Measurements from ENCODE around the gene SNPH.

SNPH gene

DNA sequence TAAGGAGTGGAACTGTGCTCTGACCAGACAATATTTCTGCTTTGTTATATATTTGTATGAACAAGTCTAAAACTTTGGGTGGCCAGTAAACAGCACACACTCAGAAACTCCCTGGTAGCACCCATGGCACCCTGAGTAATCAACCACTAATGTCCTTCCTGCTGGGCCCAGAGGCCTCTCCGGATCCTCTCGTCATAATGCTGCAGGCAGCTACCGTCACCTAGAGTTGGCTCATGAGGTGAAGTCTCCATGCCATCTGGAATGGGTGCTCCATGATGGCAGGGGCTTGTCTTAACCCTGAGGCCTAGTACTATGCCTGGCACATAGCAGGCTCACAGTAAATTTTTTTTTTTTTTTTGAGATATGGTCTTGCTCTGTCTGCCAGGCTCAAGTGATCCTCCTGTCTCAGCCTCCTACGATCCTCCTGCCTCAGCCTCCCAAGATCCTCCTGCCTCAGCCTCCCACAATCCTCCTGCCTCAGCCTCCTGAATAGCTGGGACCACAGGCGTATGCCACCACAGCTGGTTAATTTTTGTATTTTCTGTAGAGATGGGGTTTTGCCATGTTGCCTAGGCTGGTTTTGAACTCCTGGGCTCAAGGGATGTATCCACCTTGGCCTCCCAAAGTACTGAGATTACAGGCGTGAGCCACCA, 65.8 kb downstream of the SNPH start:
- H3K4me3 ChIP-seq (ENCODE audit: low read length in 2 of 2): no peak overlapping the region
- H3K4me1 ChIP-seq (ENCODE audit: control insufficient read depth in 2 of 2, insufficient read depth in 2 of 2, low read length in 2 of 2): peaks cover 36 to 40% of the 10 kb centered on the region in 2 donors
- H3K9me3 ChIP-seq (ENCODE audit: control insufficient read depth in 2 of 2, low read length in 2 of 2): no peaks in the 10 kb centered on the region
- no peaks in the 10 kb centered on the region for H3K27me3 ChIP-seq (ENCODE audit: control insufficient read depth in 2 of 2, insufficient read depth in 2 of 2, low read length in 2 of 2)
- no peak overlapping the region for H3K9ac ChIP-seq (ENCODE audit: low read depth in 1 of 2, low read length in 2 of 2)
- peaks cover 0 to 3% of the 10 kb centered on the region in 2 donors for H3K36me3 ChIP-seq (ENCODE audit: control insufficient read depth in 2 of 2, insufficient read depth in 2 of 2, low read length in 2 of 2)
- H3K27ac ChIP-seq (ENCODE audit: low read depth in 2 of 2, low read length in 2 of 2): no peak overlapping the region

DNA sequence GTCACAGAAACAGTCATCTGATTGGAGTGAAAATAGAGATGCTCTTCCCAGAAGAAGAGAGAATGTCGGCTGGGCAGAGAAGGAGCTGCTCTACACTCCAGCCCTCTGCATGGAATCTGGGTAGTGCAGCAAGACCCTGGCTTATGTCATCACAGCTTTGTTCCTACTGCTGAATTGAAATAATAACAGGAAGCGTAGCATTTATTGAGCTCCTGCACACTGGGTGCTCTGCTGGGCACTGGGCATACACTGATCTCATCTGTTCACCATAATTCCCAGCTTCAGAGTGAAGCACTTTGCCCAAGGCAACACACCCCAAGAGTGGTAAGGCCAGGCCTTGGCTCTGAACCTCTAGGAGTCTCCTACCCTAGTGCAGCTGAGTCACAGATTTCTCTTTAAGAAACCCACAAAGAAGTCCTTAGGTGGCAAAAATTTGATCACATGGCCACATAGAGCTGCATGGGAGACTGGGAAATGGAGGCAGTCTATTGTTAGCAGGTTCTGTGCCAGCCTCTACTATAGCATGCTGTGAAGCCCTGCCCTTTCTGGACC, 66.7 kb downstream of the SNPH start:
- Histone ChIP-seq H3K27me3 (ENCODE audit: control insufficient read depth in 2 of 2, insufficient read depth in 2 of 2, low read length in 2 of 2) (no peaks in the 10 kb centered on the region), H3K9me3 (ENCODE audit: control insufficient read depth in 2 of 2, low read length in 2 of 2) (no peaks in the 10 kb centered on the region), H3K4me3 (ENCODE audit: low read length in 2 of 2) (no peak overlapping the region), H3K27ac (ENCODE audit: low read depth in 2 of 2, low read length in 2 of 2) (no peak overlapping the region), H3K4me1 (ENCODE audit: control insufficient read depth in 2 of 2, insufficient read depth in 2 of 2, low read length in 2 of 2) (peaks cover 31% of the 10 kb centered on the region in 2 donors), H3K9ac (ENCODE audit: low read depth in 1 of 2, low read length in 2 of 2) (no peak overlapping the region), H3K36me3 (ENCODE audit: control insufficient read depth in 2 of 2, insufficient read depth in 2 of 2, low read length in 2 of 2) (peaks cover 0 to 3% of the 10 kb centered on the region in 2 donors)

DNA sequence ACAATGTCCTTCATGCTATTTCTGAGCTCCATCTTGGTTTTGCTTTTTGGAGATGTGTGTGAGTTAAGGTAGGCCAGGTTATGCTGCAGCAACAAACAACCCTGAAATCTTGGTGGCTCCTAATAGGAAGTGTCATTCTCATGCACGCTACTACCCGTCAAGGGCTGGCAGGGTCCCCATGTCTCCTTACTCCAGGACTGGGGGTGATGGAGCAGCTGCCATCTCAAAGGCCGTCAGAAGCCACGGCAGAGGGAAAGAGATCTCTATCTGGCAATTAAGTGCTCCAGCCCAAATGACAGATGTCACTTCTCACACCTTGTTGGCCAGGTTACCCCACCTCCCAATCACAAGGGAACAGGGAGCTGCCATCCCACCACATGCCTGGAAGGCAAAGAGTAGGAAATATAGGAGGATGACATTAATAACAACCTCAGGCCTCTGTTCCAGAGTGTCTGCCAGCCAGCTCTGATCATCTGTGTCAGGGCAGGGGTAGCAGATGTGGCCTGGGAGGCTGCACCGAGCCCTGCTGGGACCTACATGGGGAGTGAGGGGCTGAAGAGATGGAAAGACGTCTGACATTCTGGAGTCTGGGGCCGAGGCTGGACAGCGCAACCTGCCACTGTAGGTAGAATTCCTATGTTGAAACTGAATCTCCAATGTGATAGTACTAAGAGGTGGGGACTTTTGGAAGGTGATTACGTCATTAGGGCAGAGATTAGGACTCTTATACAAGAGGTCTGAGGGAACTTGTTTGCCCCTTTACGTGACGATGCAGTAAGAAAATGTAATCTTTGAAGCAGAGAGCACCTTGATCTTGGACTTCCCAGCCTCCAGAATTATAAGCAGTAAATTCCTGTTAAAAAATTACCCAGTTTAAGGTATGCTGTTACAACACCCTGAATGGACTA, 67.6 kb downstream of the SNPH start:
- no peak overlapping the region for H3K9ac ChIP-seq (ENCODE audit: low read depth in 1 of 2, low read length in 2 of 2)
- H3K4me3 ChIP-seq (ENCODE audit: low read length in 2 of 2): no peak overlapping the region
- no peak overlapping the region for H3K27ac ChIP-seq (ENCODE audit: low read depth in 2 of 2, low read length in 2 of 2)
- H3K27me3 ChIP-seq (ENCODE audit: control insufficient read depth in 2 of 2, insufficient read depth in 2 of 2, low read length in 2 of 2): no peaks in the 10 kb centered on the region
- H3K9me3 ChIP-seq (ENCODE audit: control insufficient read depth in 2 of 2, low read length in 2 of 2): no peaks in the 10 kb centered on the region
- no peaks in the 10 kb centered on the region for H3K36me3 ChIP-seq (ENCODE audit: control insufficient read depth in 2 of 2, insufficient read depth in 2 of 2, low read length in 2 of 2)
- H3K4me1 ChIP-seq (ENCODE audit: control insufficient read depth in 2 of 2, insufficient read depth in 2 of 2, low read length in 2 of 2): peaks cover 22% of the 10 kb centered on the region in 2 donors

DNA sequence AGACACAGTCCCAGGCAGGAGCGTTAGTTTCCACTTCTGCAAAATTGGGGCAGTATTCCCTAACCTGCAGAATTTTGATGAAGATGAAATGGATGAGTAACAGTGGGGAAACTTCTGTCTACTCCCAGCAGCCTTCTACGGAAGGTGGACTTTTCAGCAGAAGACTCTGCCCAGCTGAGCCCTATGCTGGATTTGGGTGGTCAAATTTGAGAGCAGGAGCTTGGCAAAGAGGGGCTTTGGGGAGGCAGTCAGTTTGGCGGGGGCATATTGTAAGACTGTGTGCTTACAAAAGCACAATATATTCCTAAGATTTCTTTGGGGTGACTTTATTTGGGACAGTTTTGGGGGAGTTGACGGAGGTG, 68.3 kb downstream of the SNPH start:
- Histone ChIP-seq H3K27me3 (ENCODE audit: control insufficient read depth in 2 of 2, insufficient read depth in 2 of 2, low read length in 2 of 2) (no peaks in the 10 kb centered on the region), H3K4me3 (ENCODE audit: low read length in 2 of 2) (no peak overlapping the region), H3K36me3 (ENCODE audit: control insufficient read depth in 2 of 2, insufficient read depth in 2 of 2, low read length in 2 of 2) (no peaks in the 10 kb centered on the region), H3K27ac (ENCODE audit: low read depth in 2 of 2, low read length in 2 of 2) (no peak overlapping the region), H3K9me3 (ENCODE audit: control insufficient read depth in 2 of 2, low read length in 2 of 2) (no peaks in the 10 kb centered on the region), H3K4me1 (ENCODE audit: control insufficient read depth in 2 of 2, insufficient read depth in 2 of 2, low read length in 2 of 2) (peaks cover 16 to 20% of the 10 kb centered on the region in 2 donors), H3K9ac (ENCODE audit: low read depth in 1 of 2, low read length in 2 of 2) (no peak overlapping the region)

DNA sequence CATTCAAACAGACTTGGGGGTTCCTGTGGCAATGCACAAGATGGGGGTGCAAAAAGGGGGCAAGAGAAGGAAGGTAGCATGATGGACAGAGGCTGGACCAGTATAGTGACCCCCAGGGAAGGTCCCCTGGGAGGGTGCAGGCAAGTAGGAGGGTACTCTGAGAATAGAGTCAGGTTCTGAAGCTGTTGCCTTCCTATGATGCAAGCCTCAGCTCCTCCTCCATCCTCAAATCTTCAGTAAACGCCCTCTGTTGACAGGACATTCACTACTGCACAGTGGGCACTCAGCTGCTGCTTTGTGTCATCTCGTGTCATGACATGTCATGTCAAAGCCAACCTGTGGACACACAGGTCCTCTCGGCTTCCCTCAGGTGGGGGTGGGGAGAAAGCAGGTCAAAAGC, 68.7 kb downstream of the SNPH start:
- Histone ChIP-seq H3K4me3 (ENCODE audit: low read length in 2 of 2) (no peak overlapping the region), H3K4me1 (ENCODE audit: control insufficient read depth in 2 of 2, insufficient read depth in 2 of 2, low read length in 2 of 2) (peaks cover 12 to 16% of the 10 kb centered on the region in 2 donors), H3K27ac (ENCODE audit: low read depth in 2 of 2, low read length in 2 of 2) (no peak overlapping the region), H3K36me3 (ENCODE audit: control insufficient read depth in 2 of 2, insufficient read depth in 2 of 2, low read length in 2 of 2) (no peaks in the 10 kb centered on the region), H3K9ac (ENCODE audit: low read depth in 1 of 2, low read length in 2 of 2) (no peak overlapping the region), H3K9me3 (ENCODE audit: control insufficient read depth in 2 of 2, low read length in 2 of 2) (no peaks in the 10 kb centered on the region), H3K27me3 (ENCODE audit: control insufficient read depth in 2 of 2, insufficient read depth in 2 of 2, low read length in 2 of 2) (no peaks in the 10 kb centered on the region)

DNA sequence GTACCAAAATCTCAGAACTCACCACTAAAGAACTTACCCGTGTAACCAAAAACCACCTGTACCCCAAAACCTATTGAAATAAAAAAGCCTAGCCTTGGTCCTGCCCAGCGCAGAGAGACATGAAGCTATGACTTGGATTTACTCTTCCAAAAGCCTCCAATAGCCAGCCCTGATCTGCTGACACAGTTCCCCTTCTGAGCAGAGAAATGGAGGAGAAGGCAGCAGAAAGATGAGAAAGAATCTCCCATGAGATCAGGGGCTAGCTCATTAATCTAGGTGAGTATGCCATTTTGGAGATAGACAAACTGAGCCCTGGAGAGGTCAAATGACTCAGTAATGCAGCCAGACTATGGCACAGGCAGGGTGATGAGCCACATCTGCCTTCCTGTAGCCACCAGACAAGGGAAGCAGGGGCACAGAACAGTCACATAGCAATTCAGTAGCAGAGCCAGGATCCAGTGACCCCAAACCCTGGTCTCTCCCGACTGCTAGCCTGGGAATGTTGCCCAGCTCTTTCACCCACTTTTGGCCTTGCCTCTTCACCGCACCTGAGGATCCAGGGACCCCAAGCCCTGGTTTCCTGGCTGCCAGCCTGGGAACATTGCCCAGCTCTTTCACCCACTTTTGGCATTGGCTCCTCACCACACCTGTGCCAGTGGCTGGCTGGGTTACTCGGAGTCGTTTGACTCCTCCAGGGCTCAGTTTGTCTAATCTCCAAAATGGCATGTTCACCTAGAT, 70.0 kb downstream of the SNPH start:
- Histone ChIP-seq H3K27me3 (ENCODE audit: control insufficient read depth in 2 of 2, insufficient read depth in 2 of 2, low read length in 2 of 2) (no peaks in the 10 kb centered on the region), H3K9ac (ENCODE audit: low read depth in 1 of 2, low read length in 2 of 2) (no peak overlapping the region), H3K27ac (ENCODE audit: low read depth in 2 of 2, low read length in 2 of 2) (peak overlapping the region in 1 of 2 donors; percentile 28), H3K4me3 (ENCODE audit: low read length in 2 of 2) (no peak overlapping the region), H3K36me3 (ENCODE audit: control insufficient read depth in 2 of 2, insufficient read depth in 2 of 2, low read length in 2 of 2) (no peaks in the 10 kb centered on the region), H3K9me3 (ENCODE audit: control insufficient read depth in 2 of 2, low read length in 2 of 2) (no peaks in the 10 kb centered on the region), H3K4me1 (ENCODE audit: control insufficient read depth in 2 of 2, insufficient read depth in 2 of 2, low read length in 2 of 2) (peaks cover 0 to 3% of the 10 kb centered on the region in 2 donors)

- Histone ChIP-seq H3K4me1 (ENCODE audit: control insufficient read depth in 2 of 2, insufficient read depth in 2 of 2, low read length in 2 of 2) (peaks cover 0 to 3% of the 10 kb centered on the region in 2 donors), H3K4me3 (ENCODE audit: low read length in 2 of 2) (no peak overlapping the region), H3K9me3 (ENCODE audit: control insufficient read depth in 2 of 2, low read length in 2 of 2) (no peaks in the 10 kb centered on the region), H3K27me3 (ENCODE audit: control insufficient read depth in 2 of 2, insufficient read depth in 2 of 2, low read length in 2 of 2) (no peaks in the 10 kb centered on the region), H3K27ac (ENCODE audit: low read depth in 2 of 2, low read length in 2 of 2) (peak overlapping the region in 1 of 2 donors; percentile 28), H3K36me3 (ENCODE audit: control insufficient read depth in 2 of 2, insufficient read depth in 2 of 2, low read length in 2 of 2) (no peaks in the 10 kb centered on the region), H3K9ac (ENCODE audit: low read depth in 1 of 2, low read length in 2 of 2) (no peak overlapping the region)
These were observed 70.7 kb downstream of the SNPH start for GRCh38 chr20:1336699-1337367.

DNA sequence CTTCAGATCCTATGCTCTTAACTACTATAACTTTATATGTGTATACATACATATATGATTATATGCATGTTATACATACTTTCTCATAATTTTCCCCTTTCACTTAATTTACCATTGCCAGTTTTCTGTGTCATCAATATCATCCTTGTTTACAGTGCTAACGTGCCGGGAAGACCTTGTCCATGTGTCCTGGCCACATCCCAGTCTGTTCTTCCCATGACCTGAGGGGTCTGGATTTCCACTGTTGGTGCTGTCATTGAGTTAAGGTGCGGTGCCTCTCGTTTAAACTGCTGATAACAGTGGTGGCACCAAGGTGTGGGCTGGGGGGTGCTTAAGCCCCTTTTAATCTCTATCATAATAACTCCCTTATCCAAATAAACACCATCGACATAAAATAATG, 71.3 kb downstream of the SNPH start:
- H3K4me3 ChIP-seq (ENCODE audit: low read length in 2 of 2): no peak overlapping the region
- no peak overlapping the region for H3K9ac ChIP-seq (ENCODE audit: low read depth in 1 of 2, low read length in 2 of 2)
- H3K27ac ChIP-seq (ENCODE audit: low read depth in 2 of 2, low read length in 2 of 2): no peak overlapping the region
- H3K9me3 ChIP-seq (ENCODE audit: control insufficient read depth in 2 of 2, low read length in 2 of 2): no peaks in the 10 kb centered on the region
- H3K36me3 ChIP-seq (ENCODE audit: control insufficient read depth in 2 of 2, insufficient read depth in 2 of 2, low read length in 2 of 2): no peaks in the 10 kb centered on the region
- H3K4me1 ChIP-seq (ENCODE audit: control insufficient read depth in 2 of 2, insufficient read depth in 2 of 2, low read length in 2 of 2): peaks cover 0 to 3% of the 10 kb centered on the region in 2 donors
- no peaks in the 10 kb centered on the region for H3K27me3 ChIP-seq (ENCODE audit: control insufficient read depth in 2 of 2, insufficient read depth in 2 of 2, low read length in 2 of 2)

GRCh38 chr20:1338096-1338495, 72.0 kb downstream of the SNPH start:
- Histone ChIP-seq H3K27ac (ENCODE audit: low read depth in 2 of 2, low read length in 2 of 2) (no peak overlapping the region), H3K9ac (ENCODE audit: low read depth in 1 of 2, low read length in 2 of 2) (no peak overlapping the region), H3K9me3 (ENCODE audit: control insufficient read depth in 2 of 2, low read length in 2 of 2) (no peaks in the 10 kb centered on the region), H3K27me3 (ENCODE audit: control insufficient read depth in 2 of 2, insufficient read depth in 2 of 2, low read length in 2 of 2) (no peaks in the 10 kb centered on the region), H3K4me1 (ENCODE audit: control insufficient read depth in 2 of 2, insufficient read depth in 2 of 2, low read length in 2 of 2) (peaks cover 0 to 3% of the 10 kb centered on the region in 2 donors), H3K36me3 (ENCODE audit: control insufficient read depth in 2 of 2, insufficient read depth in 2 of 2, low read length in 2 of 2) (no peaks in the 10 kb centered on the region), H3K4me3 (ENCODE audit: low read length in 2 of 2) (no peak overlapping the region)
